Muscle of leg (tissue), 11 donors: Measurements from ENCODE around the gene SEPTIN1. TPM values are rescaled to one million over a fixed set of nuclear protein-coding genes. Genes with fewer than 3 reads are reported as not detected.
"Not testable (repeated sequence)": the region's sequence is repeated elsewhere in the genome, so short reads cannot be mapped to it uniquely, and the experiment has no call there.

Experiments used
- DNase-seq: peaks from one replicate; pipeline ENCODE4 v3.0.0; 2013
- H3K27ac ChIP-seq: one replicate; pipeline ENCODE4 v1.5.1; 2013; ENCODE audit warnings: mild to moderate bottlenecking, low read length, control low read depth
- H3K27me3 ChIP-seq: one replicate; pipeline ENCODE4 v1.6.1; 2013; ENCODE audit warnings: low read length; ENCODE audit not compliant: control insufficient read depth, insufficient read depth
- H3K36me3 ChIP-seq: one replicate; pipeline ENCODE4 v1.6.1; 2013; ENCODE audit warnings: low read length; ENCODE audit not compliant: control insufficient read depth, insufficient read depth
- H3K4me1 ChIP-seq: one replicate; pipeline ENCODE4 v1.6.1; 2013; ENCODE audit warnings: low read length; ENCODE audit not compliant: control insufficient read depth, insufficient read depth
- H3K4me3 ChIP-seq: one replicate; pipeline ENCODE4 v1.5.1; 2013; ENCODE audit warnings: low read length, control low read depth
- H3K9me3 ChIP-seq: replicated peaks from 2 replicates; pipeline ENCODE4 v1.6.1; 2013; ENCODE audit warnings: low read depth, low read length; ENCODE audit not compliant: control insufficient read depth
- WGBS: methylation state at CpG from one replicate; pipeline ENCODE4 v1.1.5; 2013; ENCODE audit warnings: missing lambda C conversion rate; ENCODE audit not compliant: insufficient coverage; 5-methylcytosine and 5-hydroxymethylcytosine counted together
- polyA plus RNA-seq, 8 donors: library from polyadenylated mRNA; unstranded; fragments of 120-200 nt; gene quantifications; one replicate each; pipeline versions ENCODE4 v1.2.1 to v1.2.3, GENCODE V29; 2013; ENCODE audit warnings: inconsistent platforms in 1 of 8, low replicate concordance in 1 of 8; ENCODE audit not compliant: insufficient read length in 8 of 8, insufficient read depth in 1 of 8
- total RNA-seq: library from RNA; stranded (reverse); fragments of 120-200 nt; gene quantifications from one replicate; pipeline ENCODE4 v1.2.4, GENCODE V29; 2013

The SEPTIN1 gene
- total and polyA plus RNA-seq, 9 donors = 0.18 to 4.7 (median 2.5) TPM

- peak; percentile 69 for DNase-seq
- Histone ChIP-seq H3K27me3 (no peaks in the 10 kb centered on the region), H3K36me3 (peaks cover 54% of the 10 kb centered on the region), H3K9me3 (no peaks in the 10 kb centered on the region), H3K4me1 (peaks cover 46% of the 10 kb centered on the region), H3K4me3 (no peak overlapping the region), H3K27ac (peak overlapping the region; percentile 29)
- 65% methylated on average over 5 of the region's 11 CpGs for WGBS
These were observed 30.6 kb downstream of the SEPTIN1 start for GRCh38 chr16:30351586-30352419.

- 88% methylated on average over 14 of the region's 15 CpGs for WGBS
These were observed 31.3 kb downstream of the SEPTIN1 start for GRCh38 chr16:30351001-30351441.

GRCh38 chr16:30350134-30350871 is 32.1 kb downstream of the SEPTIN1 start:
- Histone ChIP-seq H3K36me3 (peaks cover 47% of the 10 kb centered on the region), H3K27me3 (no peaks in the 10 kb centered on the region), H3K4me3 (no peak overlapping the region), H3K9me3 (no peaks in the 10 kb centered on the region), H3K27ac (no peak overlapping the region), H3K4me1 (peaks cover 32% of the 10 kb centered on the region)
- 100% methylated on average over 1 of the region's 3 CpGs for whole genome bisulfite sequencing
- no peak for DNase-seq

More at GRCh38 chr16:30351001-30351441, 31.3 kb downstream of the SEPTIN1 start:
- Histone ChIP-seq H3K27ac (no peak overlapping the region), H3K36me3 (peaks cover 47% of the 10 kb centered on the region), H3K27me3 (no peaks in the 10 kb centered on the region), H3K4me1 (peaks cover 38% of the 10 kb centered on the region), H3K4me3 (no peak overlapping the region), H3K9me3 (no peaks in the 10 kb centered on the region)
- DNase-seq = no peak

- Histone ChIP-seq H3K4me3 (no peak overlapping the region), H3K36me3 (peaks cover 47% of the 10 kb centered on the region), H3K27ac (no peak overlapping the region), H3K27me3 (no peaks in the 10 kb centered on the region), H3K4me1 (peaks cover 32% of the 10 kb centered on the region), H3K9me3 (no peaks in the 10 kb centered on the region)
- no peak for DNase-seq
- 80% methylated on average over 1 of the region's 3 CpGs for WGBS
These were observed 32.7 kb downstream of the SEPTIN1 start for GRCh38 chr16:30349675-30350074.

- no peak for DNase-seq
- Histone ChIP-seq H3K27ac (no peak overlapping the region), H3K9me3 (no peaks in the 10 kb centered on the region), H3K36me3 (peaks cover 44% of the 10 kb centered on the region), H3K4me3 (no peak overlapping the region), H3K27me3 (no peaks in the 10 kb centered on the region), H3K4me1 (peaks cover 25% of the 10 kb centered on the region)
- 90% methylated on average over 2 of the region's 7 CpGs for WGBS
These were observed 33.4 kb downstream of the SEPTIN1 start for GRCh38 chr16:30348929-30349328.

GRCh38 chr16:30348113-30348512 is 34.2 kb downstream of the SEPTIN1 start:
- no peak for DNase-seq
- Histone ChIP-seq H3K4me1 (peaks cover 16% of the 10 kb centered on the region), H3K27ac (no peak overlapping the region), H3K27me3 (no peaks in the 10 kb centered on the region), H3K36me3 (peaks cover 36% of the 10 kb centered on the region), H3K9me3 (no peaks in the 10 kb centered on the region), H3K4me3 (no peak overlapping the region)
- WGBS = 94% methylated on average over 7 of the region's 8 CpGs

- Histone ChIP-seq H3K27ac (no peak overlapping the region), H3K4me1 (no peaks in the 10 kb centered on the region), H3K4me3 (no peak overlapping the region), H3K9me3 (no peaks in the 10 kb centered on the region), H3K36me3 (peaks cover 17% of the 10 kb centered on the region), H3K27me3 (no peaks in the 10 kb centered on the region)
- 80% methylated on average over 3 of the region's 3 CpGs for whole genome bisulfite sequencing
- no peak for DNase-seq
These were observed 36.1 kb downstream of the SEPTIN1 start for GRCh38 chr16:30346286-30346685.

GRCh38 chr16:30343491-30343820 is 38.9 kb downstream of the SEPTIN1 start:
- not testable (repeated sequence) for DNase-seq, H3K9me3 ChIP-seq, H3K4me3 ChIP-seq, H3K36me3 ChIP-seq, H3K4me1 ChIP-seq, H3K27me3 ChIP-seq, H3K27ac ChIP-seq
- 97% methylated on average over 6 of the region's 11 CpGs for WGBS

GRCh38 chr16:30342751-30343490 is 39.4 kb downstream of the SEPTIN1 start:
- WGBS = 85% methylated on average over 31 of the region's 32 CpGs
- Histone ChIP-seq H3K9me3 (no peaks in the 10 kb centered on the region), H3K4me1 (no peaks in the 10 kb centered on the region), H3K36me3 (no peaks in the 10 kb centered on the region), H3K27ac (no peak overlapping the region), H3K4me3 (no peak overlapping the region), H3K27me3 (no peaks in the 10 kb centered on the region)
- no peak for DNase-seq

GRCh38 chr16:30341971-30342370 is 40.4 kb downstream of the SEPTIN1 start:
- not testable (repeated sequence) for H3K27me3 ChIP-seq
- no CpG with 5 or more reads among the region's 8 CpGs for WGBS

More at GRCh38 chr16:30341971-30342370, 40.4 kb downstream of the SEPTIN1 start:
- not testable (repeated sequence) for H3K4me3 ChIP-seq, H3K9me3 ChIP-seq, H3K4me1 ChIP-seq, DNase-seq, H3K27ac ChIP-seq, H3K36me3 ChIP-seq
